Gastroesophageal sphincter (tissue), 3 donors: ENCODE data around the gene WDR81.

Source experiments
- EP300 ChIP-seq: sonication (generic); formaldehyde crosslinking; IDR thresholded peaks from one replicate; pipeline ENCODE4 v1.6.1; 2017; ENCODE audit warnings: antibody characterized with exemption, mild to moderate bottlenecking
- POLR2AphosphoS5 ChIP-seq: sonication (generic); formaldehyde crosslinking; IDR thresholded peaks from one replicate; pipeline ENCODE4 v1.6.1; 2017; ENCODE audit warnings: antibody characterized with exemption
- TF ChIP-seq, protein P1 (sequence below), 4 experiments: fragments of 200-600 bp in 2 of 4; fragments of 450-650 bp in 2 of 4; sonication (generic) in 1 of 4; IDR thresholded peaks; one replicate each; pipeline ENCODE4 v1.5.1; 2017 to 2019; ENCODE audit warnings: antibody characterized with exemption in 4 of 4, mild to moderate bottlenecking in 2 of 4, moderate library complexity in 2 of 4

DNA sequence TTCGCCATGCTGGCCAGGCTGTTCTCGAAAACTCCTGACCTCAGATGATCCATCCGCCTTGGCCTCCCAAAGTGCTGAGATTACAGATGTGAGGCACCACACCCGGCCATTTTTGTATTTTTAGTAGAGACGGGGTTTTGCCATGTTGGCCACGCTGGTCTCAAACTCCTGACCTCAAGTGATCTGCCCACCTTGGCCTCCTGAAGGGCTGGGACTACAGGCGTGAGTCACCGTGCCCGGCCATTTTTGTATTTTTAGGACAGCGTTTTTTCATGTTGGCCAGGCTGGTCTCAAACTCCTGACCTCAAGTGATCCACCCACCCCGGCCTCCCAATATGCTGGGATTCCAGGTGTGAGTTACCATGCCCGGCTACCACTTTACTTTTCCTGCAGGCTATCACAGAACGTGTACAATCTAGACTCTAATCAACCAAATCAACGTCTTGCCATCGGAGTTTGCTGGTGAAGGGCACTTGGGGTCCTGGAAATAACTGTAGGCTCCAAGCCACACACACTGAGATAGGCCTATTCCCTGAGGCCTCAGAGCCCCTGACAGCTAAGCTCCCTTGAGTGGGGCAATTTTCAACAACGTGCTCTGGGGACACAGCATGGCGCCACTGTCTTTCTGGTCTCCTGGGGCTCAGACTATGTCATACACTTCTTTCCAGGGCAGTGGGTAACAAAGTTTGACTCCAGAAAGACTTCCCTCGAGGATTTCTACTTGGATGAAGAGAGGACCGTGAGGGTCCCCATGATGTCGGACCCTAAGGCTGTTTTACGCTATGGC is 50.1 kb downstream of the WDR81 start:
- TF ChIP-seq, protein P1, sequence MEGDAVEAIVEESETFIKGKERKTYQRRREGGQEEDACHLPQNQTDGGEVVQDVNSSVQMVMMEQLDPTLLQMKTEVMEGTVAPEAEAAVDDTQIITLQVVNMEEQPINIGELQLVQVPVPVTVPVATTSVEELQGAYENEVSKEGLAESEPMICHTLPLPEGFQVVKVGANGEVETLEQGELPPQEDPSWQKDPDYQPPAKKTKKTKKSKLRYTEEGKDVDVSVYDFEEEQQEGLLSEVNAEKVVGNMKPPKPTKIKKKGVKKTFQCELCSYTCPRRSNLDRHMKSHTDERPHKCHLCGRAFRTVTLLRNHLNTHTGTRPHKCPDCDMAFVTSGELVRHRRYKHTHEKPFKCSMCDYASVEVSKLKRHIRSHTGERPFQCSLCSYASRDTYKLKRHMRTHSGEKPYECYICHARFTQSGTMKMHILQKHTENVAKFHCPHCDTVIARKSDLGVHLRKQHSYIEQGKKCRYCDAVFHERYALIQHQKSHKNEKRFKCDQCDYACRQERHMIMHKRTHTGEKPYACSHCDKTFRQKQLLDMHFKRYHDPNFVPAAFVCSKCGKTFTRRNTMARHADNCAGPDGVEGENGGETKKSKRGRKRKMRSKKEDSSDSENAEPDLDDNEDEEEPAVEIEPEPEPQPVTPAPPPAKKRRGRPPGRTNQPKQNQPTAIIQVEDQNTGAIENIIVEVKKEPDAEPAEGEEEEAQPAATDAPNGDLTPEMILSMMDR (IDR thresholded peaks at IDR 0.05) = no peak
- TF ChIP-seq EP300 = no peak
- TF ChIP-seq POLR2AphosphoS5 = no peak
